C1 segment of cervical spinal cord (tissue), 14 donors: ENCODE measurements around the gene ADGRA1.
A peak's percentile ranks its signal among the peaks of the same experiment; 100 is the strongest.
"Not testable (repeated sequence)": the region's sequence is repeated elsewhere in the genome, so short reads cannot be mapped to it uniquely, and the experiment has no call there.

Source experiments
- DNase-seq, 14 donors: peaks; one replicate each; lab custom pipeline; 2025; lab: John Stamatoyannopoulos, UW

The ADGRA1 gene

GRCh38 chr10:133110609-133111275, 23.0 kb downstream of the ADGRA1 start:
- peak in 1 of 14 donors; percentile 13 for DNase-seq

GRCh38 chr10:133111640-133112039, 23.9 kb downstream of the ADGRA1 start:
- DNase-seq, result not testable (repeated sequence)

GRCh38 chr10:133113146-133113830, 25.6 kb downstream of the ADGRA1 start:
- no peak for DNase-seq

GRCh38 chr10:133113847-133114246, 26.1 kb downstream of the ADGRA1 start:
- DNase-seq, result no peak

- DNase-seq, result no peak
Observed at GRCh38 chr10:133114251-133114650, 26.5 kb downstream of the ADGRA1 start.

GRCh38 chr10:133114726-133115452, 27.2 kb downstream of the ADGRA1 start:
- no peak for DNase-seq

GRCh38 chr10:133115453-133115842, 27.7 kb downstream of the ADGRA1 start:
- DNase-seq, result no peak

GRCh38 chr10:133115976-133116375, 28.3 kb downstream of the ADGRA1 start:
- DNase-seq, result no peak

GRCh38 chr10:133116455-133116854, 28.7 kb downstream of the ADGRA1 start:
- no peak for DNase-seq

GRCh38 chr10:133117036-133117687, 29.4 kb downstream of the ADGRA1 start:
- no peak for DNase-seq

GRCh38 chr10:133117688-133118071, 30.0 kb downstream of the ADGRA1 start:
- no peak for DNase-seq

GRCh38 chr10:133121479-133121878, 33.8 kb downstream of the ADGRA1 start:
- DNase-seq, result no peak

GRCh38 chr10:133122171-133122935, 34.6 kb downstream of the ADGRA1 start:
- DNase-seq, result no peak

- no peak for DNase-seq
Observed at GRCh38 chr10:133123050-133123745, 35.5 kb downstream of the ADGRA1 start.

GRCh38 chr10:133123746-133124356, 36.1 kb downstream of the ADGRA1 start:
- DNase-seq, result no peak

GRCh38 chr10:133124357-133125211, 36.9 kb downstream of the ADGRA1 start:
- peak in 6 of 14 donors; percentile 1 to 18 (median 12) for DNase-seq

GRCh38 chr10:133125901-133126300, 38.2 kb downstream of the ADGRA1 start:
- no peak for DNase-seq

- no peak for DNase-seq
Observed at GRCh38 chr10:133126431-133127290, 38.9 kb downstream of the ADGRA1 start.
